ENCODE measurements around the gene GPR15.

GPR15 gene

GRCh38 chr3:98501270-98501669, 30.5 kb upstream of the GPR15 start:
- H3K4me3 ChIP-seq (replicated peaks; ENCODE audit: low read depth, low read length) = no peak overlapping the region
- no peaks in the 10 kb centered on the region for H3K27me3 ChIP-seq (replicated peaks; ENCODE audit: control insufficient read depth, insufficient read depth, low read length)
- DNase-seq (ENCODE audit: extremely low read depth, insufficient read length) = no peak
- H3K36me3 ChIP-seq (ENCODE audit: control insufficient read depth, insufficient read depth, low read length) = no peaks in the 10 kb centered on the region
- no peak for TF ChIP-seq CTCF (IDR thresholded peaks at IDR 0.05; ENCODE audit: insufficient read depth, low read length, poor library complexity, severe bottlenecking)

- H3K36me3 ChIP-seq (ENCODE audit: control insufficient read depth, insufficient read depth, low read length) = no peaks in the 10 kb centered on the region
- no peak for TF ChIP-seq CTCF (IDR thresholded peaks at IDR 0.05; ENCODE audit: insufficient read depth, low read length, poor library complexity, severe bottlenecking)
- H3K4me3 ChIP-seq (replicated peaks; ENCODE audit: low read depth, low read length) = no peak overlapping the region
- no peak for DNase-seq (ENCODE audit: extremely low read depth, insufficient read length)
- H3K27me3 ChIP-seq (replicated peaks; ENCODE audit: control insufficient read depth, insufficient read depth, low read length) = no peaks in the 10 kb centered on the region
These were observed 29.8 kb upstream of the GPR15 start for GRCh38 chr3:98501863-98502576.

GRCh38 chr3:98504539-98504938, 27.2 kb upstream of the GPR15 start:
- no peak for TF ChIP-seq CTCF (IDR thresholded peaks at IDR 0.05; ENCODE audit: insufficient read depth, low read length, poor library complexity, severe bottlenecking)
- H3K36me3 ChIP-seq (ENCODE audit: control insufficient read depth, insufficient read depth, low read length) = no peaks in the 10 kb centered on the region
- no peak for DNase-seq (ENCODE audit: extremely low read depth, insufficient read length)
- H3K27me3 ChIP-seq (replicated peaks; ENCODE audit: control insufficient read depth, insufficient read depth, low read length) = no peaks in the 10 kb centered on the region
- H3K4me3 ChIP-seq (replicated peaks; ENCODE audit: low read depth, low read length) = no peak overlapping the region

GRCh38 chr3:98508582-98508981, 23.2 kb upstream of the GPR15 start:
- Histone ChIP-seq H3K27me3 (replicated peaks; ENCODE audit: control insufficient read depth, insufficient read depth, low read length) (no peaks in the 10 kb centered on the region), H3K4me3 (replicated peaks; ENCODE audit: low read depth, low read length) (no peak overlapping the region), H3K36me3 (ENCODE audit: control insufficient read depth, insufficient read depth, low read length) (0 out of 2 replicates have a peak, but pooled peaks cover 2% of the 10 kb centered on the region)
- no peak for DNase-seq (ENCODE audit: extremely low read depth, insufficient read length)
- no peak for TF ChIP-seq CTCF (IDR thresholded peaks at IDR 0.05; ENCODE audit: insufficient read depth, low read length, poor library complexity, severe bottlenecking)

GRCh38 chr3:98512576-98512975, 19.2 kb upstream of the GPR15 start:
- Histone ChIP-seq H3K36me3 (ENCODE audit: control insufficient read depth, insufficient read depth, low read length) (peaks cover 6% of the 10 kb centered on the region), H3K27me3 (replicated peaks; ENCODE audit: control insufficient read depth, insufficient read depth, low read length) (no peaks in the 10 kb centered on the region), H3K4me3 (replicated peaks; ENCODE audit: low read depth, low read length) (no peak overlapping the region)
- TF ChIP-seq CTCF (IDR thresholded peaks at IDR 0.05; ENCODE audit: insufficient read depth, low read length, poor library complexity, severe bottlenecking) = no peak
- no peak for DNase-seq (ENCODE audit: extremely low read depth, insufficient read length)

GRCh38 chr3:98513091-98513511, 18.7 kb upstream of the GPR15 start:
- Histone ChIP-seq H3K4me3 (replicated peaks; ENCODE audit: low read depth, low read length) (no peak overlapping the region), H3K36me3 (ENCODE audit: control insufficient read depth, insufficient read depth, low read length) (peaks cover 6% of the 10 kb centered on the region), H3K27me3 (replicated peaks; ENCODE audit: control insufficient read depth, insufficient read depth, low read length) (no peaks in the 10 kb centered on the region)
- no peak for DNase-seq (ENCODE audit: extremely low read depth, insufficient read length)
- TF ChIP-seq CTCF (IDR thresholded peaks at IDR 0.05; ENCODE audit: insufficient read depth, low read length, poor library complexity, severe bottlenecking) = no peak
